HG03432 (cell line): Measurements from ENCODE around the gene ADGRL3.

Experiments
- ATAC-seq: cut with Tn5 transposase; IDR thresholded peaks from one replicate; pipeline ENCODE4 v1.9.1; 2021; ENCODE audit warnings: mild to moderate bottlenecking, moderate library complexity; ENCODE audit not compliant: unreplicated experiment

Gene ADGRL3

GRCh38 chr4:62028745-62029144 is 828.6 kb downstream of the ADGRL3 start:
- no peak for ATAC-seq

- no peak for ATAC-seq
These were observed 830.8 kb downstream of the ADGRL3 start for GRCh38 chr4:62030958-62031357.

GRCh38 chr4:62037571-62037970 is 837.4 kb downstream of the ADGRL3 start:
- no peak for ATAC-seq

GRCh38 chr4:62051332-62051731 is 851.2 kb downstream of the ADGRL3 start:
- ATAC-seq = no peak

- ATAC-seq = no peak
These were observed 853.8 kb downstream of the ADGRL3 start for GRCh38 chr4:62053974-62054373.

GRCh38 chr4:62057031-62057430 is 856.9 kb downstream of the ADGRL3 start:
- no peak for ATAC-seq

GRCh38 chr4:62058571-62058970 is 858.4 kb downstream of the ADGRL3 start:
- no peak for ATAC-seq

GRCh38 chr4:62070291-62070852 is 870.2 kb downstream of the ADGRL3 start:
- no peak for ATAC-seq

- ATAC-seq = no peak
These were observed 875.0 kb downstream of the ADGRL3 start for GRCh38 chr4:62075089-62075488.

GRCh38 chr4:62075521-62075920 is 875.4 kb downstream of the ADGRL3 start:
- no peak for ATAC-seq

- no peak for ATAC-seq
These were observed 877.3 kb downstream of the ADGRL3 start for GRCh38 chr4:62077406-62077805.

- no peak for ATAC-seq
These were observed 880.3 kb downstream of the ADGRL3 start for GRCh38 chr4:62080431-62080830.

GRCh38 chr4:62087706-62088105 is 887.6 kb downstream of the ADGRL3 start:
- ATAC-seq = no peak

- no peak for ATAC-seq
These were observed 893.6 kb downstream of the ADGRL3 start for GRCh38 chr4:62093735-62094134.

- no peak for ATAC-seq
These were observed 896.8 kb downstream of the ADGRL3 start for GRCh38 chr4:62096881-62097280.

GRCh38 chr4:62115216-62115615 is 915.1 kb downstream of the ADGRL3 start:
- ATAC-seq = no peak

GRCh38 chr4:62117886-62118285 is 917.8 kb downstream of the ADGRL3 start:
- no peak for ATAC-seq

GRCh38 chr4:62118558-62118957 is 918.4 kb downstream of the ADGRL3 start:
- ATAC-seq = no peak

GRCh38 chr4:62119195-62119594 is 919.1 kb downstream of the ADGRL3 start:
- ATAC-seq = no peak

GRCh38 chr4:62126064-62126732 is 926.1 kb downstream of the ADGRL3 start:
- ATAC-seq = no peak
